Natural killer cell (primary cell): ENCODE data around the gene PEX26. TPM values are rescaled to one million over a fixed set of nuclear protein-coding genes. Genes with fewer than 3 reads are reported as not detected.

Experiments used
- ATAC-seq, 3 donors: fragments of 150-1000 bp in 2 of 3; fragments of 200-7000 bp in 1 of 3; cut with Tn5 transposase; 1 replicate in 1 of 3; 2 replicates in 2 of 3; pipeline ENCODE4 v1.10.0; 2021; ENCODE audit warnings: mild to moderate bottlenecking in 2 of 3, moderate library complexity in 2 of 3
- DNase-seq, 2 donors: peaks; one replicate each; pipeline versions ENCODE4 v3.0.0 to v3.0.0-alpha.2; 2013 to 2021; ENCODE audit warnings: mixed read lengths in 1 of 2
- H3K27ac ChIP-seq: one replicate; pipeline ENCODE4 v1.5.1; 2013; ENCODE audit warnings: mild to moderate bottlenecking, low read length
- H3K27me3 ChIP-seq: one replicate; pipeline ENCODE4 v1.6.1; 2013; ENCODE audit warnings: low read length; ENCODE audit not compliant: control insufficient read depth, insufficient read depth
- H3K36me3 ChIP-seq: one replicate; pipeline ENCODE4 v1.6.1; 2013; ENCODE audit warnings: low read length; ENCODE audit not compliant: control insufficient read depth, insufficient read depth
- H3K4me1 ChIP-seq: one replicate; pipeline ENCODE4 v1.6.1; 2013; ENCODE audit warnings: low read length; ENCODE audit not compliant: control insufficient read depth, insufficient read depth
- H3K4me3 ChIP-seq: one replicate; pipeline ENCODE4 v1.5.1; 2013; ENCODE audit warnings: low read length
- H3K9me3 ChIP-seq: one replicate; pipeline ENCODE4 v1.6.1; 2013; ENCODE audit warnings: low read length; ENCODE audit not compliant: control insufficient read depth, insufficient read depth
- H3K27ac Mint-ChIP-seq, 2 donors: one replicate each; pipeline ENCODE4 v1.8.0; 2022; ENCODE audit warnings: mild to moderate bottlenecking in 2 of 2, mixed read lengths in 2 of 2, moderate library complexity in 1 of 2
- H3K27me3 Mint-ChIP-seq, 2 donors: one replicate each; pipeline ENCODE4 v1.8.0; 2022; ENCODE audit warnings: low read depth in 2 of 2, mixed read lengths in 2 of 2
- H3K36me3 Mint-ChIP-seq: one replicate; pipeline ENCODE4 v1.8.0; 2022; ENCODE audit warnings: mixed read lengths
- H3K4me1 Mint-ChIP-seq, 2 donors: one replicate each; pipeline ENCODE4 v1.8.0; 2022; ENCODE audit warnings: mixed read lengths in 2 of 2
- H3K4me3 Mint-ChIP-seq: one replicate; pipeline ENCODE4 v1.8.0; 2022; ENCODE audit warnings: mild to moderate bottlenecking, moderate library complexity, mixed read lengths
- H3K9me3 Mint-ChIP-seq, 2 donors: one replicate each; pipeline ENCODE4 v1.8.0; 2022; ENCODE audit warnings: mixed read lengths in 2 of 2
- CTCF ChIP-seq: fragments of 200-600 bp; IDR thresholded peaks from one replicate; pipeline ENCODE4 v1.8.0; 2022; ENCODE audit warnings: antibody characterized with exemption
- whole genome bisulfite sequencing: methylation state at CpG from one replicate; pipeline ENCODE4 v1.1.7; 2013; ENCODE audit warnings: missing lambda C conversion rate; ENCODE audit not compliant: insufficient coverage; 5-methylcytosine and 5-hydroxymethylcytosine counted together
- intact Hi-C: fragments of 100-400 bp; cut with micrococcal nuclease; formaldehyde crosslinking; loops from one replicate; pipeline ENCODE4 v1.14.2; 2022
- total RNA-seq, 4 donors: library from RNA; stranded (reverse); fragments of 120-200 nt in 1 of 4; gene quantifications; one replicate each; pipeline versions ENCODE4 v1.2.3 to v1.2.4, GENCODE V29; 2013 to 2022

The PEX26 gene
- total RNA-seq, 3 donors from 2014 or later (not counting 1 experiment from before 2014, with no cell fraction given) = 27.6 to 37.4 (median 31.2) TPM

DNA sequence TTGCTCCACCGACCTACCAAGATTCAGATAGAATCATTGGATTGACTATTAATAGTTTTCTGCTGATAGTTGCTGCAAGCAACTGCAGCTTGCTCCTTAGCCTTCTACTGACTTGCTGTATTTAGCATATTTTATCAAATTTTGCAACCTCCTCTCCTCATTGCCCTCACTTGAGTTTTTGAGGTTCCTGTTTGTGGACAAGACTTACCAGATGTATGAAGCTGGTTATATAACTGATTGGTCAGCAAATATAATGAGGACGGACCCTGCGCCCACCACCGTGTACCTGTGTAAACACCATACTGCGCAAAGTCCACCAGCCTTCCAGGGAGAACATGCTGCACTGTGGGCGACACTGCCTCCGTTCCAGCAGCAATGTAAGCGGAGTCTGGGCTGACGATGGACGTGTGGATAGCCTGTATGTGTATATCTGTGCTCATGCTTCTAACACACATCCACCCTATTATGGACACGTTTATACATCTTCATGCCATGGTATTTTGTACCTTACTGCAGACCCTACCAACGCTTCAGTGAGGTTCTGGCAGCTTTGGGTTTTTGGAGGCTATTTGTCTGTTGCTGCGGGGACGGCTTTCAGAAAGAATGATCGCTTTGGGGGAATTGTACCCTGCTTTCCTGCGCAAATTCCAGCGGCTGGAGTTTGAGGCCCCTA lies 70.6 kb downstream of the PEX26 start:
- no peak overlapping the region for H3K27ac ChIP-seq
- H3K9me3 ChIP-seq = no peaks in the 10 kb centered on the region
- DNase-seq (no peak), ATAC-seq (no peak)
- H3K27ac Mint-ChIP-seq = peak overlapping the region in 1 of 2 donors; percentile 65
- H3K4me3 ChIP-seq = no peak overlapping the region
- H3K4me1 Mint-ChIP-seq = peaks cover 27 to 37% of the 10 kb centered on the region in 2 donors
- H3K4me1 ChIP-seq = peaks cover 20% of the 10 kb centered on the region
- TF ChIP-seq CTCF = no peak
- no peaks in the 10 kb centered on the region for H3K27me3 Mint-ChIP-seq
- WGBS = 98% methylated on average over 17 of the region's 17 CpGs
- H3K4me3 Mint-ChIP-seq = peak overlapping the region; percentile 94
- H3K36me3 ChIP-seq = no peaks in the 10 kb centered on the region
- intact Hi-C loops = no loop called here
- no peaks in the 10 kb centered on the region for H3K9me3 Mint-ChIP-seq
- H3K36me3 Mint-ChIP-seq = no peaks in the 10 kb centered on the region
- H3K27me3 ChIP-seq = no peaks in the 10 kb centered on the region

DNA sequence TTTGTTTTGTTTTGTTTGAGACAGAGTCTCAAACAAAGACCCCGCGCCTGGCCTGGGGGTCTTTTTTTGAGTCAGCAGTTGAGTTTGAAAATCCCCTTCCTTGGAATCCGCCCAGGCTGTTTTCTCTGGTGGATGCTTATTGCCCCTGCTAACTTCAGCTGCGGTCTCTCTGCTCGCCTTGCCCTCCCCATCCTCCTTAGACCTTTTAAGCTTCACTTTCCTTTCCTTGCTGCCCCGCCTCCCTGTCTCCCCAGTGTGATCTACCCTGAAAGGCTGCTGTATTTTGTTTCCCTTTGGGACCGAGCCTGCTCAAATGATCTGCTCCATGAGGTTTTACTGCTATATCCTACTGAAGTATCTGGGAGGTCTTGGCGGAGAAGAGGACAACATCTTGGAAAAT lies 74.7 kb downstream of the PEX26 start:
- 84% methylated on average over 8 of the region's 8 CpGs for WGBS
- peaks cover under 1% of the 10 kb centered on the region for H3K36me3 ChIP-seq

GRCh38 chr22:18154821-18155390 lies 77.1 kb downstream of the PEX26 start:
- H3K4me1 ChIP-seq = peaks cover 10% of the 10 kb centered on the region
- H3K27ac ChIP-seq = no peak overlapping the region
- TF ChIP-seq CTCF = no peak
- peak overlapping the region in 1 of 2 donors; percentile 73 for H3K27ac Mint-ChIP-seq
- no peak overlapping the region for H3K4me3 ChIP-seq
- no peak for DNase-seq
- no peaks in the 10 kb centered on the region for H3K27me3 Mint-ChIP-seq
- intact Hi-C loops = no loop called here
- WGBS = 97% methylated on average over 8 of the region's 8 CpGs
- H3K36me3 Mint-ChIP-seq = no peaks in the 10 kb centered on the region
- H3K9me3 ChIP-seq = no peaks in the 10 kb centered on the region
- no peaks in the 10 kb centered on the region for H3K27me3 ChIP-seq
- no peaks in the 10 kb centered on the region for H3K9me3 Mint-ChIP-seq
- no peak overlapping the region for H3K4me3 Mint-ChIP-seq
- no peak for ATAC-seq
- peaks cover 4% of the 10 kb centered on the region for H3K36me3 ChIP-seq
- H3K4me1 Mint-ChIP-seq = peaks cover 17 to 20% of the 10 kb centered on the region in 2 donors

More for the DNA sequence above, 74.7 kb downstream of the PEX26 start:
- Mint-ChIP-seq H3K4me3 (peak overlapping the region; percentile 53), H3K27me3 (no peaks in the 10 kb centered on the region), H3K4me1 (peaks cover 27 to 39% of the 10 kb centered on the region in 2 donors), H3K27ac (peak overlapping the region; percentile 53 to 81), H3K36me3 (no peaks in the 10 kb centered on the region), H3K9me3 (no peaks in the 10 kb centered on the region)
- no peak overlapping the region for H3K27ac ChIP-seq
- no peak for TF ChIP-seq CTCF
- intact Hi-C loops = no loop called here
- H3K9me3 ChIP-seq = no peaks in the 10 kb centered on the region
- peaks cover 20% of the 10 kb centered on the region for H3K4me1 ChIP-seq
- ATAC-seq (no peak), DNase-seq (peak in 1 of 2 donors; percentile 58)
- no peak overlapping the region for H3K4me3 ChIP-seq
- no peaks in the 10 kb centered on the region for H3K27me3 ChIP-seq

Other genes with a start within 250 kb of the PEX26 start
- 10 to 100 TPM; 17.1 to 36.3 (median 34.3) TPM for gene MICAL3, start 53.4 kb upstream of the PEX26 start, total RNA-seq
- gene TUBA8, start 32.8 kb downstream of the PEX26 start, total RNA-seq = 1 to 10 TPM; 1.2 to 3.7 (median 2.3) TPM
- gene USP18, start 72.2 kb downstream of the PEX26 start, total RNA-seq = 1 to 10 TPM; 4.1 to 7.1 (median 5.9) TPM